HG03565 (cell line): ENCODE data around the gene NSMCE3.

Experiments used
- ATAC-seq: cut with Tn5 transposase; IDR thresholded peaks from one replicate; pipeline ENCODE4 v1.9.1; 2021; ENCODE audit warnings: mild to moderate bottlenecking, moderate library complexity; ENCODE audit not compliant: unreplicated experiment

Gene NSMCE3

GRCh38 chr15:29269485-29270168 is at the start of gene NSMCE3:
TSS of gene NSMCE3 (minus strand) at chr15:29269822. CDS start at chr15:29269705, 117 bp downstream.
- ATAC-seq: peak; percentile 89

- no peak for ATAC-seq
These were observed 46.8 kb upstream of the NSMCE3 start for GRCh38 chr15:29316422-29316821.

- no peak for ATAC-seq
These were observed 42.8 kb upstream of the NSMCE3 start for GRCh38 chr15:29312387-29312786.

- ATAC-seq: no peak
These were observed 42.1 kb upstream of the NSMCE3 start for GRCh38 chr15:29311696-29312095.

- peak; percentile 45 for ATAC-seq
These were observed 39.5 kb upstream of the NSMCE3 start for GRCh38 chr15:29309139-29309538.

- ATAC-seq: no peak
These were observed 38.7 kb upstream of the NSMCE3 start for GRCh38 chr15:29308299-29308698.

- ATAC-seq: no peak
These were observed 35.9 kb upstream of the NSMCE3 start for GRCh38 chr15:29305556-29305955.

GRCh38 chr15:29302871-29303270 is 33.2 kb upstream of the NSMCE3 start:
- no peak for ATAC-seq

GRCh38 chr15:29299784-29300183 is 30.2 kb upstream of the NSMCE3 start:
- no peak for ATAC-seq

- no peak for ATAC-seq
These were observed 29.7 kb upstream of the NSMCE3 start for GRCh38 chr15:29299331-29299730.

- no peak for ATAC-seq
These were observed 25.2 kb upstream of the NSMCE3 start for GRCh38 chr15:29294732-29295325.

GRCh38 chr15:29291067-29291845 is 21.6 kb upstream of the NSMCE3 start:
- ATAC-seq: no peak

GRCh38 chr15:29289173-29289572 is 19.6 kb upstream of the NSMCE3 start:
- ATAC-seq: no peak

GRCh38 chr15:29285386-29285785 is 15.8 kb upstream of the NSMCE3 start:
- ATAC-seq: no peak

- no peak for ATAC-seq
These were observed 13.8 kb upstream of the NSMCE3 start for GRCh38 chr15:29283381-29283780.

GRCh38 chr15:29280514-29280913 is 10.9 kb upstream of the NSMCE3 start:
- no peak for ATAC-seq

- no peak for ATAC-seq
These were observed 8.9 kb upstream of the NSMCE3 start for GRCh38 chr15:29278436-29279105.

- ATAC-seq: no peak
These were observed 6.7 kb upstream of the NSMCE3 start for GRCh38 chr15:29276366-29276765.

- no peak for ATAC-seq
These were observed 6.2 kb upstream of the NSMCE3 start for GRCh38 chr15:29275855-29276254.

- no peak for ATAC-seq
These were observed 5.3 kb upstream of the NSMCE3 start for GRCh38 chr15:29274946-29275345.

GRCh38 chr15:29272219-29272618 is 2.6 kb upstream of the NSMCE3 start:
- no peak for ATAC-seq
